Fibroblast of the aortic adventitia (primary cell): ENCODE measurements around the gene AMDHD2. TPM values are rescaled to one million over a fixed set of nuclear protein-coding genes. Genes with fewer than 3 reads are reported as not detected.

Source experiments
- DNase-seq: peaks from one replicate; pipeline ENCODE4 v3.0.0-alpha.2; 2010; ENCODE audit warnings: low read depth
- H3K4me3 ChIP-seq: 2 replicates; pipeline ENCODE4 v1.5.1; 2011; ENCODE audit warnings: low read depth, mild to moderate bottlenecking, control low read depth, low read length, moderate library complexity
- total RNA-seq: library from RNA; depleted of rRNA; stranded (reverse); fragments of >200 nt; gene quantifications from 2 replicates; pipeline ENCODE4 v1.2.3, GENCODE V29; 2012; ENCODE audit warnings: low replicate concordance
- TF ChIP-seq, protein P1 (sequence below): IDR thresholded peaks from 2 replicates; pipeline ENCODE4 v1.5.1; 2011; ENCODE audit warnings: mild to moderate bottlenecking, low read length, control low read depth, inconsistent platforms; ENCODE audit not compliant: insufficient read depth

Gene AMDHD2
- total RNA-seq, 1 donor, result 59.9 TPM

DNA sequence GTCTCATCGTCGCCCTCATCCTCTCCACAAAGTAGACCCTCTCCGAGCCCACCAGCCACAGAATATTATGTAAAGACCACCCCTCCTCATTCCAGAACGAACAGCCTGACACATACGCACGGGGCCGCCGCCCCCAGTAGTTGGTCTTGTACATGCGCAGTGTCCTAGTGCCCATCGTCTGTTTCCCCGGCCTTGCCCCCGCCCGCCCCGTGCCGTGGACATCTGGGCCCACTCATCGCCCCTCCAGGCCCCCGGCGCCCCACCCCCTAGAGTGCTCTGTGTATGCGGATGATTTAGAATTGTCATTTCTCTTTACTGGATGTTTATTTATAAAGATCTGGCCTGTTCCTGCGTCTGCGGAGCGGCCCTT lies 475 bp upstream of the AMDHD2 start:
- DNase-seq, result no peak
- TF ChIP-seq, protein P1, sequence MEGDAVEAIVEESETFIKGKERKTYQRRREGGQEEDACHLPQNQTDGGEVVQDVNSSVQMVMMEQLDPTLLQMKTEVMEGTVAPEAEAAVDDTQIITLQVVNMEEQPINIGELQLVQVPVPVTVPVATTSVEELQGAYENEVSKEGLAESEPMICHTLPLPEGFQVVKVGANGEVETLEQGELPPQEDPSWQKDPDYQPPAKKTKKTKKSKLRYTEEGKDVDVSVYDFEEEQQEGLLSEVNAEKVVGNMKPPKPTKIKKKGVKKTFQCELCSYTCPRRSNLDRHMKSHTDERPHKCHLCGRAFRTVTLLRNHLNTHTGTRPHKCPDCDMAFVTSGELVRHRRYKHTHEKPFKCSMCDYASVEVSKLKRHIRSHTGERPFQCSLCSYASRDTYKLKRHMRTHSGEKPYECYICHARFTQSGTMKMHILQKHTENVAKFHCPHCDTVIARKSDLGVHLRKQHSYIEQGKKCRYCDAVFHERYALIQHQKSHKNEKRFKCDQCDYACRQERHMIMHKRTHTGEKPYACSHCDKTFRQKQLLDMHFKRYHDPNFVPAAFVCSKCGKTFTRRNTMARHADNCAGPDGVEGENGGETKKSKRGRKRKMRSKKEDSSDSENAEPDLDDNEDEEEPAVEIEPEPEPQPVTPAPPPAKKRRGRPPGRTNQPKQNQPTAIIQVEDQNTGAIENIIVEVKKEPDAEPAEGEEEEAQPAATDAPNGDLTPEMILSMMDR, result no peak
- peak overlapping the region; percentile 41 for H3K4me3 ChIP-seq

GRCh38 chr16:2520784-2521531 lies 787 bp downstream of the AMDHD2 start:
- no peak for DNase-seq
- H3K4me3 ChIP-seq, result peak overlapping the region; percentile 82
- TF ChIP-seq, protein P1, result peak; percentile 19

- DNase-seq, result no peak
- H3K4me3 ChIP-seq, result no peak overlapping the region
- TF ChIP-seq, protein P1, result no peak
Measured at GRCh38 chr16:2523801-2524231, 3.6 kb downstream of the AMDHD2 start.

DNA sequence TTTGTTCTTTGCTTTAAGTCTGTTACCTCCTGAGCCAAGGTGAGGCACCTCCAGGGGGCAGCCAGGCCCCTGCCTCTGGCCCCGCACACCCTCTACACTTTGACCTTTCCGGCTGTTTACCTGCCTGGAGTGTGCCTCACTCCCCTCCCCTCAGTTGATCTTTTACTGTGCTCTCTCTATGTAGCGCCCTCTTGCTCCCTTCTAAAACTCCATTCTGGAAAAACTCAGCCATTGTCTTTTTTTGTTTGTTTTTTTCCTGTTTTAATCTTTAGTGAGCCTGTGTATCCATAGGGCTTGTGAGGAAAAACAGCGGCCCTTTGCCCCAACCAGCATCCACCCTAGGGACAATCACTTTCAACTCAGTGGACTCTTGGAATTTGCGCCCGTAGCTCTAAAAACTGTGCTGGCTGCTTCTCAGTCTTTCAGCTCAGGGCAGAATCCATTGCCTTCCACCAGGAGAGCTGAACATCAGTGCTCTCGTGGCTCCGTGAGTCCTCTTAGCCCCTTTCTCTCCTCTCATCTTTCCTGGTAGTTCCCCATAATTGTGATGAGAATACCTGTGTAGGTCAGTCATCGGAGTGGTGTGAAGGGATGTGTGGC lies 4.3 kb downstream of the AMDHD2 start:
- no peak for DNase-seq
- no peak overlapping the region for H3K4me3 ChIP-seq
- TF ChIP-seq, protein P1, result no peak

GRCh38 chr16:2526135-2526534 lies 6.0 kb downstream of the AMDHD2 start:
- DNase-seq, result no peak
- H3K4me3 ChIP-seq, result no peak overlapping the region

GRCh38 chr16:2527071-2527783 lies 7.1 kb downstream of the AMDHD2 start:
- no peak for DNase-seq
- TF ChIP-seq, protein P1, result no peak

More at GRCh38 chr16:2526135-2526534, 6.0 kb downstream of the AMDHD2 start:
- TF ChIP-seq, protein P1, result no peak

More at GRCh38 chr16:2527071-2527783, 7.1 kb downstream of the AMDHD2 start:
- no peak overlapping the region for H3K4me3 ChIP-seq
